ENCODE results near the gene KHSRP. TPM values are rescaled to one million over a fixed set of nuclear protein-coding genes. Genes with fewer than 3 reads are reported as not detected.

KHSRP gene
- total and polyA plus RNA-seq, 2 of the 13 experiments (the other 11 are each of a cell fraction or from before 2014, with no cell fraction given), result 72.1 to 129 TPM

DNA sequence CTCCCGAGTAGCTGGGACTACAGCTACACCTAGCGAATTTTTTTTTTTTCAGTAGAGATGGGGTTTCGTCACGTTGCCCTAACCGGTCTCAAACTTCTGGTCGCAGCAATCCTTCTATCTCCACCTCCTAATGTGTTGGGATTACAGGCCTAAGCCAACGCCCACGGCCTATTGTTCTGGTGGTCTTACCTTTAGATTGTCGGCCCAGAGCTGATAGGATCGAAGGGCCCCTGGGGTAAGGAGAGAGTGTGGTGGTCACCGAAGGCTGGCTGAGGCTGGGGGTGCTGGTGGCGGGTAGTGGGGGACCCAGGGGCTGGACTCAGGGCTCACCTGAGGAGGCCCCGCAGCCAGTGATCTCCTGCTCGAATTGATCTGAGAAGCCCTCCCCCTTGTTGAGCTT, 46.5 kb upstream of the KHSRP start (continued):
- TF ChIP-seq, protein P1, sequence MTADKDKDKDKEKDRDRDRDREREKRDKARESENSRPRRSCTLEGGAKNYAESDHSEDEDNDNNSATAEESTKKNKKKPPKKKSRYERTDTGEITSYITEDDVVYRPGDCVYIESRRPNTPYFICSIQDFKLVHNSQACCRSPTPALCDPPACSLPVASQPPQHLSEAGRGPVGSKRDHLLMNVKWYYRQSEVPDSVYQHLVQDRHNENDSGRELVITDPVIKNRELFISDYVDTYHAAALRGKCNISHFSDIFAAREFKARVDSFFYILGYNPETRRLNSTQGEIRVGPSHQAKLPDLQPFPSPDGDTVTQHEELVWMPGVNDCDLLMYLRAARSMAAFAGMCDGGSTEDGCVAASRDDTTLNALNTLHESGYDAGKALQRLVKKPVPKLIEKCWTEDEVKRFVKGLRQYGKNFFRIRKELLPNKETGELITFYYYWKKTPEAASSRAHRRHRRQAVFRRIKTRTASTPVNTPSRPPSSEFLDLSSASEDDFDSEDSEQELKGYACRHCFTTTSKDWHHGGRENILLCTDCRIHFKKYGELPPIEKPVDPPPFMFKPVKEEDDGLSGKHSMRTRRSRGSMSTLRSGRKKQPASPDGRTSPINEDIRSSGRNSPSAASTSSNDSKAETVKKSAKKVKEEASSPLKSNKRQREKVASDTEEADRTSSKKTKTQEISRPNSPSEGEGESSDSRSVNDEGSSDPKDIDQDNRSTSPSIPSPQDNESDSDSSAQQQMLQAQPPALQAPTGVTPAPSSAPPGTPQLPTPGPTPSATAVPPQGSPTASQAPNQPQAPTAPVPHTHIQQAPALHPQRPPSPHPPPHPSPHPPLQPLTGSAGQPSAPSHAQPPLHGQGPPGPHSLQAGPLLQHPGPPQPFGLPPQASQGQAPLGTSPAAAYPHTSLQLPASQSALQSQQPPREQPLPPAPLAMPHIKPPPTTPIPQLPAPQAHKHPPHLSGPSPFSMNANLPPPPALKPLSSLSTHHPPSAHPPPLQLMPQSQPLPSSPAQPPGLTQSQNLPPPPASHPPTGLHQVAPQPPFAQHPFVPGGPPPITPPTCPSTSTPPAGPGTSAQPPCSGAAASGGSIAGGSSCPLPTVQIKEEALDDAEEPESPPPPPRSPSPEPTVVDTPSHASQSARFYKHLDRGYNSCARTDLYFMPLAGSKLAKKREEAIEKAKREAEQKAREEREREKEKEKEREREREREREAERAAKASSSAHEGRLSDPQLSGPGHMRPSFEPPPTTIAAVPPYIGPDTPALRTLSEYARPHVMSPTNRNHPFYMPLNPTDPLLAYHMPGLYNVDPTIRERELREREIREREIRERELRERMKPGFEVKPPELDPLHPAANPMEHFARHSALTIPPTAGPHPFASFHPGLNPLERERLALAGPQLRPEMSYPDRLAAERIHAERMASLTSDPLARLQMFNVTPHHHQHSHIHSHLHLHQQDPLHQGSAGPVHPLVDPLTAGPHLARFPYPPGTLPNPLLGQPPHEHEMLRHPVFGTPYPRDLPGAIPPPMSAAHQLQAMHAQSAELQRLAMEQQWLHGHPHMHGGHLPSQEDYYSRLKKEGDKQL (CRISPR knock-in tag; IDR thresholded peaks at IDR 0.05; ENCODE audit: low read depth), result no peak
- TF ChIP-seq, protein P2, sequence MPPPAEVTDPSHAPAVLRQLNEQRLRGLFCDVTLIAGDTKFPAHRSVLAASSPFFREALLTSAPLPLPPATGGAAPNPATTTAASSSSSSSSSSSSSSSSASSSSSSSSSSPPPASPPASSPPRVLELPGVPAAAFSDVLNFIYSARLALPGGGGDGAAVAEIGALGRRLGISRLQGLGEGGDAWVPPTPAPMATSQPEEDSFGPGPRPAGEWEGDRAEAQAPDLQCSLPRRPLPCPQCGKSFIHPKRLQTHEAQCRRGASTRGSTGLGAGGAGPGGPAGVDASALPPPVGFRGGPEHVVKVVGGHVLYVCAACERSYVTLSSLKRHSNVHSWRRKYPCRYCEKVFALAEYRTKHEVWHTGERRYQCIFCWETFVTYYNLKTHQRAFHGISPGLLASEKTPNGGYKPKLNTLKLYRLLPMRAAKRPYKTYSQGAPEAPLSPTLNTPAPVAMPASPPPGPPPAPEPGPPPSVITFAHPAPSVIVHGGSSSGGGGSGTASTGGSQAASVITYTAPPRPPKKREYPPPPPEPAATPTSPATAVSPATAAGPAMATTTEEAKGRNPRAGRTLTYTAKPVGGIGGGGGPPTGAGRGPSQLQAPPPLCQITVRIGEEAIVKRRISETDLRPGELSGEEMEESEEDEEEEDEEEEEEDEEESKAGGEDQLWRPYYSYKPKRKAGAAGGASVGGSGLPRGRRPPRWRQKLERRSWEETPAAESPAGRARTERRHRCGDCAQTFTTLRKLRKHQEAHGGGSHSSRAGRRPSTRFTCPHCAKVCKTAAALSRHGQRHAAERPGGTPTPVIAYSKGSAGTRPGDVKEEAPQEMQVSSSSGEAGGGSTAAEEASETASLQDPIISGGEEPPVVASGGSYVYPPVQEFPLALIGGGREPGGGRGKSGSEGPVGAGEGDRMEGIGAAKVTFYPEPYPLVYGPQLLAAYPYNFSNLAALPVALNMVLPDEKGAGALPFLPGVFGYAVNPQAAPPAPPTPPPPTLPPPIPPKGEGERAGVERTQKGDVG (CRISPR knock-in tag; IDR thresholded peaks at IDR 0.05; ENCODE audit: borderline replicate concordance), result no peak
- TF ChIP-seq, protein P3, sequence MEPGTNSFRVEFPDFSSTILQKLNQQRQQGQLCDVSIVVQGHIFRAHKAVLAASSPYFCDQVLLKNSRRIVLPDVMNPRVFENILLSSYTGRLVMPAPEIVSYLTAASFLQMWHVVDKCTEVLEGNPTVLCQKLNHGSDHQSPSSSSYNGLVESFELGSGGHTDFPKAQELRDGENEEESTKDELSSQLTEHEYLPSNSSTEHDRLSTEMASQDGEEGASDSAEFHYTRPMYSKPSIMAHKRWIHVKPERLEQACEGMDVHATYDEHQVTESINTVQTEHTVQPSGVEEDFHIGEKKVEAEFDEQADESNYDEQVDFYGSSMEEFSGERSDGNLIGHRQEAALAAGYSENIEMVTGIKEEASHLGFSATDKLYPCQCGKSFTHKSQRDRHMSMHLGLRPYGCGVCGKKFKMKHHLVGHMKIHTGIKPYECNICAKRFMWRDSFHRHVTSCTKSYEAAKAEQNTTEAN (CRISPR knock-in tag; conservative IDR thresholded peaks at IDR 0.05), result no peak
- TF ChIP-seq, protein P4, sequence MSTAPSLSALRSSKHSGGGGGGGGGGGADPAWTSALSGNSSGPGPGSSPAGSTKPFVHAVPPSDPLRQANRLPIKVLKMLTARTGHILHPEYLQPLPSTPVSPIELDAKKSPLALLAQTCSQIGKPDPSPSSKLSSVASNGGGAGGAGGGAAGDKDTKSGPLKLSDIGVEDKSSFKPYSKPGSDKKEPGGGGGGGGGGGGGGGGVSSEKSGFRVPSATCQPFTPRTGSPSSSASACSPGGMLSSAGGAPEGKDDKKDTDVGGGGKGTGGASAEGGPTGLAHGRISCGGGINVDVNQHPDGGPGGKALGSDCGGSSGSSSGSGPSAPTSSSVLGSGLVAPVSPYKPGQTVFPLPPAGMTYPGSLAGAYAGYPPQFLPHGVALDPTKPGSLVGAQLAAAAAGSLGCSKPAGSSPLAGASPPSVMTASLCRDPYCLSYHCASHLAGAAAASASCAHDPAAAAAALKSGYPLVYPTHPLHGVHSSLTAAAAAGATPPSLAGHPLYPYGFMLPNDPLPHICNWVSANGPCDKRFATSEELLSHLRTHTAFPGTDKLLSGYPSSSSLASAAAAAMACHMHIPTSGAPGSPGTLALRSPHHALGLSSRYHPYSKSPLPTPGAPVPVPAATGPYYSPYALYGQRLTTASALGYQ (CRISPR knock-in tag; IDR thresholded peaks at IDR 0.05), result no peak
